Fibroblast of lung (primary cell): ENCODE measurements around the gene NEK6. TPM values are rescaled to one million over a fixed set of nuclear protein-coding genes. Genes with fewer than 3 reads are reported as not detected.

Source experiments
- DNase-seq, 2 donors: peaks; one replicate each; pipeline versions ENCODE4 v3.0.0 to v3.0.0-alpha.2; 2010; ENCODE audit warnings: low read depth in 2 of 2
- H2AFZ ChIP-seq: 2 replicates; pipeline ENCODE4 v1.5.1; 2012; ENCODE audit warnings: low read length, control low read depth, inconsistent platforms
- H3K27ac ChIP-seq: 2 replicates; pipeline ENCODE4 v1.5.1; 2011; ENCODE audit warnings: low read length, control low read depth; ENCODE audit not compliant: insufficient read depth
- H3K27me3 ChIP-seq: 2 replicates; pipeline ENCODE4 v1.5.1; 2011; ENCODE audit warnings: mild to moderate bottlenecking, low read length; ENCODE audit not compliant: control insufficient read depth, insufficient read depth
- H3K36me3 ChIP-seq: 2 replicates; pipeline ENCODE4 v1.5.1; 2011; ENCODE audit warnings: low read length; ENCODE audit not compliant: control insufficient read depth, insufficient read depth
- H3K4me1 ChIP-seq: 2 replicates; pipeline ENCODE4 v1.5.1; 2011; ENCODE audit warnings: low read length; ENCODE audit not compliant: control insufficient read depth, insufficient read depth; ENCODE audit errors: extremely low read depth
- H3K4me2 ChIP-seq: 2 replicates; pipeline ENCODE4 v1.5.1; 2011; ENCODE audit warnings: low read length, control low read depth; ENCODE audit not compliant: insufficient read depth; ENCODE audit errors: extremely low read depth
- H3K4me3 ChIP-seq, 4 experiments: fragments of 200-600 bp in 1 of 4; sonication (generic) in 1 of 4; replicated peaks in 1 of 4; 2 replicates each; pipeline ENCODE4 v1.5.1; 2011 to 2016; ENCODE audit warnings: low read length in 4 of 4, low read depth in 3 of 4, mild to moderate bottlenecking in 3 of 4, control low read depth in 2 of 4, inconsistent platforms in 1 of 4, mixed read lengths in 1 of 4; ENCODE audit not compliant: insufficient read depth in 1 of 4; ENCODE audit errors: control extremely low read depth in 1 of 4
- H3K79me2 ChIP-seq: 2 replicates; pipeline ENCODE4 v1.5.1; 2012; ENCODE audit warnings: mild to moderate bottlenecking, low read length, inconsistent platforms; ENCODE audit not compliant: control insufficient read depth, insufficient read depth
- H3K9ac ChIP-seq: 2 replicates; pipeline ENCODE4 v1.5.1; 2011; ENCODE audit warnings: mild to moderate bottlenecking, low read length, control low read depth; ENCODE audit not compliant: insufficient read depth
- H3K9me3 ChIP-seq: 2 replicates; pipeline ENCODE4 v1.5.1; 2012; ENCODE audit warnings: low read depth, low read length; ENCODE audit not compliant: control insufficient read depth, insufficient read depth
- H4K20me1 ChIP-seq: 2 replicates; pipeline ENCODE4 v1.5.1; 2011; ENCODE audit warnings: low read length; ENCODE audit not compliant: control insufficient read depth, insufficient read depth; ENCODE audit errors: extremely low read depth
- EZH2 ChIP-seq: IDR thresholded peaks from 2 replicates; pipeline ENCODE4 v1.5.1; 2012; ENCODE audit warnings: low read length, control low read depth, mild to moderate bottlenecking; ENCODE audit errors: missing control alignments
- polyA plus RNA-seq, 2 donors: library from polyadenylated mRNA; depleted of rRNA in 1 of 2; stranded (reverse) in 1 of 2; unstranded in 1 of 2; fragments of >200 nt; gene quantifications; 2 replicates each; pipeline ENCODE4 v1.2.1, GENCODE V29; 2011 to 2012; ENCODE audit warnings: missing spikeins in 1 of 2
- total RNA-seq: library from RNA; depleted of rRNA; stranded (reverse); fragments of >200 nt; gene quantifications from 2 replicates; pipeline ENCODE4 v1.2.1, GENCODE V29; 2014
- TF ChIP-seq, protein P1 (sequence below), 2 donors: IDR thresholded peaks in 1 of 2; conservative IDR thresholded peaks in 1 of 2; 1 replicate in 1 of 2; 2 replicates in 1 of 2; pipeline ENCODE4 v1.5.1; 2011 to 2012; ENCODE audit warnings: low read length in 2 of 2, control low read depth in 1 of 2, inconsistent platforms in 1 of 2, low read depth in 1 of 2, mild to moderate bottlenecking in 1 of 2

Gene NEK6
- total and polyA plus RNA-seq, 2 donors (not counting 1 experiment from before 2014, with no cell fraction given), result 71.2 to 71.4 TPM

DNA sequence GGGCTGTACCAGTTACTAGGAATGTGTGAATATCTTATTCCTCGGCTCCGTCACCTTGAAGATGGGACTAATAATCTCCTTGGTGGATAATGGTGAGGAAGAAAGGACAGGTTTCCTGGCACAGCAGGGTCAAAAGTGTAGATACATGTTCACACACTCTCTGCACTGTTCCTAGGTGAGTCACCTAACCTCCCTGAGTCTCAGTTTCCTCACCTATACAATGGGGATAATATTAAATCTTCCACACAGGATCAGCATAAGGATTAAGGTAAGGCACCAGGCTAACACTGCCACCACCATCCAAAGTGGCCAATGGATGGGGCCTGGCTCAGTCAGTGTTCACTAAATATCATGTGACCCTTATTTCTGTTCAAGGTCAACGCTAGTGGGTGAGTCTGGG is 90.6 kb downstream of the NEK6 start:
- no peak for TF ChIP-seq EZH2
- TF ChIP-seq, protein P1, sequence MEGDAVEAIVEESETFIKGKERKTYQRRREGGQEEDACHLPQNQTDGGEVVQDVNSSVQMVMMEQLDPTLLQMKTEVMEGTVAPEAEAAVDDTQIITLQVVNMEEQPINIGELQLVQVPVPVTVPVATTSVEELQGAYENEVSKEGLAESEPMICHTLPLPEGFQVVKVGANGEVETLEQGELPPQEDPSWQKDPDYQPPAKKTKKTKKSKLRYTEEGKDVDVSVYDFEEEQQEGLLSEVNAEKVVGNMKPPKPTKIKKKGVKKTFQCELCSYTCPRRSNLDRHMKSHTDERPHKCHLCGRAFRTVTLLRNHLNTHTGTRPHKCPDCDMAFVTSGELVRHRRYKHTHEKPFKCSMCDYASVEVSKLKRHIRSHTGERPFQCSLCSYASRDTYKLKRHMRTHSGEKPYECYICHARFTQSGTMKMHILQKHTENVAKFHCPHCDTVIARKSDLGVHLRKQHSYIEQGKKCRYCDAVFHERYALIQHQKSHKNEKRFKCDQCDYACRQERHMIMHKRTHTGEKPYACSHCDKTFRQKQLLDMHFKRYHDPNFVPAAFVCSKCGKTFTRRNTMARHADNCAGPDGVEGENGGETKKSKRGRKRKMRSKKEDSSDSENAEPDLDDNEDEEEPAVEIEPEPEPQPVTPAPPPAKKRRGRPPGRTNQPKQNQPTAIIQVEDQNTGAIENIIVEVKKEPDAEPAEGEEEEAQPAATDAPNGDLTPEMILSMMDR (conservative IDR thresholded peaks at IDR 0.05 in 1 of 2, IDR thresholded peaks at IDR 0.05 in 1 of 2; ENCODE audit: low read depth in 1 of 2, low read length in 2 of 2), result no peak
- H3K9ac ChIP-seq, result no peak overlapping the region
- peaks cover 3% of the 10 kb centered on the region for H3K4me1 ChIP-seq
- H3K36me3 ChIP-seq, result peaks cover 61% of the 10 kb centered on the region
- H2AFZ ChIP-seq, result no peak overlapping the region
- H3K27ac ChIP-seq, result no peak overlapping the region
- H3K9me3 ChIP-seq, result no peaks in the 10 kb centered on the region
- no peak overlapping the region for H3K4me2 ChIP-seq
- H3K4me3 ChIP-seq, result no peak overlapping the region
- H3K79me2 ChIP-seq, result no peaks in the 10 kb centered on the region
- H3K27me3 ChIP-seq, result no peaks in the 10 kb centered on the region
- H4K20me1 ChIP-seq, result no peaks in the 10 kb centered on the region
- no peak for DNase-seq

- TF ChIP-seq, protein P1 (conservative IDR thresholded peaks at IDR 0.05 in 1 of 2, IDR thresholded peaks at IDR 0.05 in 1 of 2; ENCODE audit: low read depth in 1 of 2, low read length in 2 of 2), result no peak
- no peak for TF ChIP-seq EZH2
- DNase-seq, result no peak
- no peak overlapping the region for H3K4me3 ChIP-seq
- no peak overlapping the region for H3K9ac ChIP-seq
- H3K79me2 ChIP-seq, result no peaks in the 10 kb centered on the region
- peaks cover 65% of the 10 kb centered on the region for H3K36me3 ChIP-seq
- H3K27ac ChIP-seq, result no peak overlapping the region
- H3K9me3 ChIP-seq, result no peaks in the 10 kb centered on the region
- no peaks in the 10 kb centered on the region for H4K20me1 ChIP-seq
- H2AFZ ChIP-seq, result no peak overlapping the region
- no peaks in the 10 kb centered on the region for H3K27me3 ChIP-seq
- no peaks in the 10 kb centered on the region for H3K4me1 ChIP-seq
- no peak overlapping the region for H3K4me2 ChIP-seq
Measured at GRCh38 chr9:124348831-124349230, 91.1 kb downstream of the NEK6 start.

DNA sequence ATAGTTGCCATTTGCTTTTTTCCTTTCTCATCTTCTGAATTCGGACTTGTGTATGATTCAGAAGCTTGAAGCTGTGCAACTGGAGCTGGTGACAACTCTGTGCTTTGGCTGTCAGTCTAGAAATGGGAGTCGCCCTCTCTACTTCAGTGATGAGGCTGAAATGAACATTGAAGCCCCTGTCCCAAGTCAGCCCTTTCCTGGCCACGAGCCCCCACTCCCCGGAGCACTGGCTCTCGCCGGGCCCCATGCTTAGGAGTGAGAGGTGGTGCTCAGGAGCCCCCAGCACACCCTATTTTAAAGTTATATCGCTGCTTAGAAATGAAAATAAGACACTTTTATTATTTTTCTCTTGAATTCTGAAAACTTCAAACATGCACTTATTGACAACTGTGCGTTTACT is 91.5 kb downstream of the NEK6 start:
- Histone ChIP-seq H3K36me3 (peaks cover 63% of the 10 kb centered on the region), H4K20me1 (no peaks in the 10 kb centered on the region), H3K79me2 (peaks cover 1% of the 10 kb centered on the region), H3K27ac (no peak overlapping the region), H3K9me3 (no peaks in the 10 kb centered on the region), H3K4me2 (no peak overlapping the region), H3K9ac (no peak overlapping the region), H3K4me3 (no peak overlapping the region), H3K27me3 (no peaks in the 10 kb centered on the region), H2AFZ (no peak overlapping the region), H3K4me1 (no peaks in the 10 kb centered on the region)
- no peak for TF ChIP-seq EZH2
- TF ChIP-seq, protein P1 (conservative IDR thresholded peaks at IDR 0.05 in 1 of 2, IDR thresholded peaks at IDR 0.05 in 1 of 2; ENCODE audit: low read depth in 1 of 2, low read length in 2 of 2), result no peak
- DNase-seq, result no peak
